NCI-H345 (cell line): Measurements from ENCODE around the gene ATP2B1.

ENCODE experiments used
- DNase-seq: peaks from one replicate; lab custom pipeline; 2025; lab: John Stamatoyannopoulos, UW

ATP2B1 gene

DNA sequence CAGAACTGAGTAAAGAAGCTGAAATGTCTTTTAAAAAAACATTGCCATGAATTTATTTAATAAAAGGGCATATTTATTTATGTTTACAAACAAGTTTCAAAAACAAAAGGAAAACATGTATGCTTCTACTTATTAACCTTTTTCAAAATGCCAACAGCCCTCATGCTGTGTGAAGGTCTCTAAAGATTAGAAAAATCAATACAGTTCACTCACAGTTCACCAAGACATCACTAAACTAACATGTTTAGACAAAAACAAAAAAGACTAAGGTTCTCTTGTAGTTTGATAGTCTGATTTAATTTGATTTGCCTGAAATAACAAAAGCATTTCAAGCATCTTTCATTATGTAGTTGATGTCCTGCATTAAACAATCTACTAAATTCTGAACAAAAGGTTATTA, 118.9 kb downstream of the ATP2B1 start:
- DNase-seq: no peak

DNA sequence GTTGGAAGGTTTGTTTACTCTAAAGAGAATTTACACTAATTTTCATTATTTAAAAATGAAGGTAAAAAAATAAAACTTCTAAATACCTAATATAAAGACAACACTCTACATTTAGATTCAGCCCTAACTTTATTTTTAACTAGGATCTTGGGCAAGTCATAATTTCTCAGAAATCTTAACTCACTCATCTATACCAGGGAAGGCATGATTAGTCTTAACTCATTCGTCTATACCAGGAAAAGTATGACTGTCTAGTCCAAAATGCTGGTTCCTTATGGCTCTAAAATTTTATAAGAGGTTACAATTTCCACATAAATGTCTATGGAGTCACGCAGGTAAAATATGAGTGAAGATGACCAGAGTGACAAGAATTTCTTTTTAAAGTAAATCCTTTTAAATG, 130.1 kb downstream of the ATP2B1 start:
- DNase-seq: no peak

DNA sequence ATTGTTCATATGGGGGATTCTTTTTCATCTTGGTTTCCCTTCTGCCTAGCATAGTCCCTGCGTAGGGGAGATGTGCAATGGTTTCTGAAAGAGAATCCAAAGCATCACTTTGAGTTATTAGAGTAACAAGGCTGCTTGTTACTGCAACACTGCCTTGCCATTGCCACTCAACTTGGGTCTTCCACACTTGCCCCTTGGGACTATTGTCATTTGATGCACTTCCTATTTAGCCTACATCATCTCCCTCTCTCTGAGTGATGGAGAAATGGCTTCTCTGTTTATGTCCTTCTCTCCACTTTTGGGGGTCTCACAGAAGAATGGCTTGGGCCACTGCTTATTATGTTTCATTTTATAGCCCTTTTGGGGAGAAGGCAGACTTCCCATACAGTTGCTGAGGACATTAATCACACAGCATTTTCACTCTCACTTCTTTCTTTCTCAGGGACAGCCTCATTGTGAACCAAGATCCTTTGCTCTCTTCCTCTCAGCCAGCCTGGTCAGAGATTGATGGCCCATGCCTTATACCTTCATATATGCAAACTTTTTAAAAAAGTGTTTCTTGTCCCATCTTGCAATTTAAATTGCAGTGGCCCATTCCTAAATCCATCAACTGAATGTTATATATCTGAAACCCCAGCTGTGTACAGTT, 131.9 kb downstream of the ATP2B1 start:
- DNase-seq: no peak

DNA sequence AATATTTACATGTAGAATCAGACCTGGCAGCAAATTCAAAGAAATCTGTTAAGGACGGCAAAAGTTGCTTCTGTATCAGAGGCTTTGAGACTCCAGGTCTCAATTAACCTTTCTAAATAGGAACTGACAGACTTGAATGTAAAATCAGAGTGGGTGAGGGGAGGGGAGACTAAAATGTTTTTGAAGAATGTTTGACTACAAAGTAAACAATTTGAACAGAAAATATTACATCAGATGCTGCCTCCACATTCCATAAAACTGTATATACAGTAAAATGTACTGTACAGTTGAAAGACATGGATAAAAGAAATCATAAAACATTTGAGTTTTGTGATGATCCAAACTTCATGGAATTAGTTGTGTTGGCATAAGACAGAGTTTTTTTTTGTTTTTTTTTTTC, 133.3 kb downstream of the ATP2B1 start:
- no peak for DNase-seq

DNA sequence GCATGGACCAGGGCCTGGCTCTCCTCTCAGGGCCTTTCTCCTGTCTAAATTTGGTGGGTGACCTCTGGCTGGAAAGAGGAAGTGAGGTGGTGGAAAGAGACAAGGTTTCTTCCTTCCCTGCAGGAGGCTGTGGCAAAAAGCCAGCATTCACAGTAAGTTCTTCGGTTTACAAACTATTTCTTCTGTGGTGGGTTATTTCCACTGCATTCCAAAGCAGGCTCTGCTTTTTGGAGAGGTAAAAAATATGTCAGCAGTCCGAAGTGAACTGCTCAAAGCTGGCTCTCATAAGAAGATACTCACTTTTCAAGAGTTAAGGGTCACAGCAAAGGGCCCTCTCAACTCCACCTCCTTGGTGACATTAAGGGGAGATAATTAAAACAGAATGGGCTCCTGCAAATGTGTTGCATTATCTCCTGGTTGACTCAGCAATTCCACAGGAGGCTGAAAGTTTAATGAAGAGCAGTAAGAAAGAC, 133.9 kb downstream of the ATP2B1 start:
- no peak for DNase-seq

DNA sequence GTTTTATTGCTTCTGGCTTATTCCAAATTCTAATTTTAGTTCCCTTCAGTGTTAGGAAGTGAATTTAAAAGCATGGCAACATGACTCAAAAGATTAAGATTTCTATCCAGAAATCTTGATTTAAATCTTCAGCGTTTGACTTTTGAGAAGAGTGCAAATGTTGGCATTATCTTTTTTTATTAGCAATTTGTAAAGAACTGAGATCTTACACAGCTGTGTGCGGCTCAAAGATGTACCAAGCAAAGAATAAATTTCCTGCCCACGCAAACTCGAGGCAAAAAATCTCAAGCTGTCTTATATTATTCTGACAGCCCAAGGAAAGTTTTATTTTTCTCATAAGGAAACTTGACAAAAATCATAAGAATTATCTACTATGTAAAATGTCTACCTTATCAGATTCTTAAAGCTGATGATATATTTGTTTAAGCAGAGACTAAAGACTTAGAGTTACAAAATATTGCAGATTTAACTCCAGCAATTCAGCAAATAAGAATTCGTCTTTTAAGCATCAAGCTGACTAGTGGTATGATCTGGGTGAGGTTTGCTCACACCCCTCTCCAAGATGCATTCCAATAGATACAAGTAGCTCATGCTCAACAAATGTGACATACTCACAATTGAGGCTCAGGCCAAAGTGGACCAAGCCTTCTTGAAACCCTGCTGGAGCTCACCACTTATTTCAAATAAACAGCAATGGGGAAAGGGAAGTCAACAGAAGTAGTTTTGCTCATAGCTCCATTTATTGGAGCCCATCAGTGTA, 135.4 kb downstream of the ATP2B1 start:
- no peak for DNase-seq

DNA sequence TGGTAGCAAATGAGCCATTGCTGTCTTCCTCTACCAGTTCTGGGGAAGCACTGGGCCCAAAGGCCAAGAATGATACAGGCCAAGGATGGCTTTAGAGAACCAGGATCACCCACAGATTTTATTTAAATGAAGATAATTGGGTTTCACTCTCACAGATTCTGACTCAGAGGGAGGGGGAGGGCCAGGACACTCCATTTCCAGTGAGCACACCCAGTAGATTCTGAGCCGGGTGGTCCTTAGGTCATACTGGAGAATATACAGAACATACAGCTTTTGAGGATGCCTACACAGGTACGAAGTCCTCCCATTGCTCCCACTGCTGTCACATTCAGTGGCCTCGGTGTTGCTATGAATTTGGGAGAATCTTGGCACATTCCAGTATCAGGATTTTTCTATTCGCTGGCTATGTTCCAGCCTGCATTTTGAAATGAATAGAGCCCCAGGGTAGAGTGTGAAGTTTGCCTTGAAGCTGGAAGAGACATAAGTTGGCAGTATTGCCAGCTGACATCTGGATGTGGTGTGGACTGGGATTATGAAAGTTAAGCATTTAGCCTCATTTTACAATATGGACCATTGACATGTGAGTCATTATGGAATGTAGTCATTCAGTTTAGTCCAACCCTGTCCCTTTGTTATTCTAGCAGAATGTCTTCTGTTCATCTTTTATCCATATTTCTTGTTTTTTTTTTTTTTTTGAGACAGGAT, 137.0 kb downstream of the ATP2B1 start:
- DNase-seq: no peak

DNA sequence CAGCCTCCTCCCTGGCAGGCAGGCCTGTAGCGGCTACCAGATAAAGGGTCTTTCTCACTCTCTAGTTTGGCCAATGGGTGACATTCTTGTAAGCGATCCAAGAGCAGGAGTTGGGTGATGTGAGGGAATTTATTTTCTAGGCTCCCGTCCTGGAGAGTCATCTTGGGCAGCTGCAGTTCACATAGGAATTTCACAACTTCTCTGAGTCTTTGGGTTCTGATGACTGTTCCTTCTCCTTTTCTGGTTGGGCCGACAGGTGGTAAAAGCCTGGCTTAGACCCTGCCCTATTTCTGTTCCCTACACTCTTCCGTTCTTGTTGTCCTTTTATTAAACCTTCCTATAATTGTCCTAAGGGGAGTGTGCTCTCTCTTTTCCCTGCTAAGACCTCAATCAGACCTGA, 140.2 kb downstream of the ATP2B1 start:
- no peak for DNase-seq

DNA sequence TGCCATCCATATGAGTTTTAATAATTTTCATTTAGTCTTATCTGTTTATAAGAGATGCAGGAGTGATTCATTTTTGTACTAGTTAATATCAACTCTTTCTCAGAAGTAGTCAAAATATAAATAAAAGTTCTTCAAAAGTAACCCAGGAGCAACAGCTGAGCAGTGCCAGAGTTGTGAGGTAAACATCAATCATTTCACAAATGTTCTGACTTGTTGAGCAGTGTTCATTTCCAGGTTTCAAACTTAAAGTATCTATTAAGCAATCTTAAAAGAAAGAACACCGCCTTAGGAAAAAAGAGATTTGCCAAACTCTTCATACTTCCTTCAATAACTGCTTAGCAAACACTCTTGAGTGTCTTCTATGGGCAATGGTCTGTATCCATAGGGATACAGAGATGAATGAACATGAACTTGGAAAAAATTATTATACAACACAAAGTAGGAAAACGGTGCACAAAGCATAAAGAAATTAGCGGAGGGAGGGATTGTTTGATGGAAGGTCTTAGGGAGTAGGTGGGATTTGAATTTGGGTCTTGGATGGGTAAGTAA, 140.9 kb downstream of the ATP2B1 start:
- no peak for DNase-seq

DNA sequence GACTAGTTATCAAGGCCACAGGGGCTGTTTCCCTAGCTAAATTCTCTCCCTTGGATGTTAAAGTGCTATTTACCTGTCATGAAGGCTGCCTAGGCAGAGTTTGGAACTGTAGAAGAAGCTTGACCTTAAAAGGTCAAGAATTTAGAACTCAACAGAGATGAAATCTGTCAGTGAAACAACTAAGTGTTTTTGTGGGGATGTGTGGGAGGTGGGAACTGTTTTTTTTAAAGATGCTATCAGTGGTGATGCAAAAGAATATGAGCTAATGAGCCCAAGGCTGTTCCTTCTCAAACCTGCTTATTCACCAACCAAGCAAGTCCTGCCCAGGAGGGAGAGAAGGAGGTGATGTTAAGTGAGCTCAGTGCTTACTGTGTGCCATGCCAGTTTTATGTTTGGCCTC, 142.0 kb downstream of the ATP2B1 start:
- no peak for DNase-seq

DNA sequence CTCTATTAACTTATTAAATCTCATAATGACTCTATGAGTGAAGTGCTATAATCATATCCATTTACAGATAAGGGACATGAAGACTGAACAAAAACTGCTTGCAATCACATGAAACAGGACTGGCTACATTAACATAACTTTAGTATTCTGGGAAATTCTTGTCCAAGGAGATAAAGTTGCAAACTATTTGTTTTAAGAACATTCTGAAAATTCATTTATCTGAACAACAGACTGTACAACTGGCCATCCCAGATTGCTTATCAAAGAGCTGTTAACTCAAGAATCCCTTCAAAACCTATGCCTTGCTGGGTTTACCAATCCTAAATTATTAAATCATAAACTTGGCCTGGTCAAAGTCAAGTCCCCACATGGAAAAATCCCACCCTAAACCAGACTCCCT, 143.6 kb downstream of the ATP2B1 start:
- DNase-seq: no peak

DNA sequence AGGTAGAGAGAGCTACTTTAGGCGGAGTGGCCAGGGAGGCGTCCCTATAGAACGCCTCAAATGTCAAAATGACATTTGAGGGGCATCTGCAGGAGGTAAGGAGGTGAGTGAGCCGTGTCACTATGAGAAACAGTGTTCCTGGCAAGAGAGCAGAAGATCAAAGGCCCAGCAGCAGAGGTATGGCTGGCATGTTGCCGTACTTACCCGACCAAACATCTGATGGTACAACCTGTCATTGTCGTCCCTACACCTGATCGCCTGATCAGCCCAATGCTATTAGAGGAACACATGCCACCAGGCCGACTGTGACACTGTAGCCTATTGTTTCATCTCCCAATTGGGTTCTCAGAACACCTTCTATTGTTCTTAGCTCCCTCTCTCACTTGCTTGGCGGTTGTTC, 148.9 kb downstream of the ATP2B1 start:
- DNase-seq: no peak

DNA sequence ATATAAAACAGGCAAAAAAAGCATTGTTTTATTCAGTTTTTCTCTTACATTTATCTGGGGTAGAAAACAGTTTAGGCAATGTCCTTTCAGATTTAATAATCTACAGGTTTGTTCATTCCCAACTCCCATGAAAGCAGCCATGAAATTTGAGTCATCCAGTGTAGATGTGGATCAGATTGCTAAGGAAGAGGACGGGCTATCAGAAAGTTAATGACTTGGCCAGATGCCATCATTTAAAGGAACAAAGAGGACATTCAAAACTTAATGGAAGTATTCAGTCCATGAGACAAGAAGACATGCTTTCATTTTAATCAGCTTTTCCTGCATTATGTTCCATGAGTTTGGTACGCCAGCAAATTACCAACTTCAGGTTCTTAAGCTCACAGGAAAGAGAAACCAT, 151.7 kb downstream of the ATP2B1 start:
- DNase-seq: no peak

DNA sequence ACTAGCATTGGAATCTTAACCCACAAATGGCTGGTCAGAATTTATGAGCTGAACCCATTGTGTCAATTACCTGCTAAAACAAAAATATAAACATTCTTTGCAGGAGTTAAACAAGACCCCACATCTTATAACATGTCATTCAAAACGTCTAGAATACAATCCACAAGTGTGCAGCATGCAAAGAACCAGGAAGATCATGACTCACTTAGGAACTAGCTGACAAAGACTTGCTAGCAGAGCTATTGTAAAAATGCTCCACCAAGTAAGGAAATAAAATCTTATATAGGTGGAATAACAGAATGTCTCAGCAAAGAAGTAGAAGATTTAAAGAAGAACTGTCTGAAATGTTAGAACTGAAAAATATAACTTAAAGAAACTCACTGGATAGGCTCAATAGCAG, 156.3 kb downstream of the ATP2B1 start:
- no peak for DNase-seq

DNA sequence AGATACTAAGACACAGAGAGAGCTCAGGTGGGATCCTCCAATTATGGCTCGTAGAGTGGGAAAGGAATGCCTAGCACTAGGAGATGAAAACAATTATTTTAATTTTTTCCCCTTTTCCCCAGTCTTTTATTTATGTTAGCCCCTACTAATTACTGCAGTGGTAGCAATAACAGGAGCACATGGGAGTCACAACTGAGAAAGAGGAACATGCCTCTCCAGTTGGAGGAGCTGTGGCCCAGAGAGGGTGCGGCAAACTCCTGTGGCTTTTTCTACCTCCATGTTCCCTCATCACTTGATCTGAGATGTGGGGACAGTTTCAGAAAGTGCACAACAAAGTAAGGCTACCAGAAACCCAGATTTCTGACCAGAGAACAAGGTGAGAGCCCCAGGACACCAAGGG, 156.9 kb downstream of the ATP2B1 start:
- DNase-seq: no peak

DNA sequence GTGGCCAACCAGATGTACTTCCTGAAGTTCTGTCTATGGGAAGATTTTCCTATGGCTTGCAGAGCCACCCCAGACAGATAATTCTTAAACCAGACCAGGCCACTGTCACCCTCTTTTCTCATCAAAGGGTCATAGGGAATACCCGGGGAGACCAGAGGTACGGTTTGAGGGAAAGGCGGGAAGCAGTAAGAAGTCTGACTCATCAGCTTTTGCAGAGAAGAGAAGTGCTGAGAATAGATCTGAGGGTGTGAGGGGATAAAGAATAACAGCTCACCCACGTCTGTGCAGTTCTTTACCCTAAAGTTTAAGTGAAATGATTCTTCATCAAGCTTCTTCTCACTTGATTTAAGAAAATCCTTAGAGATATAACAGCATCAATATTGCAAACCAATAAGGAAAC, 161.5 kb downstream of the ATP2B1 start:
- DNase-seq: no peak

DNA sequence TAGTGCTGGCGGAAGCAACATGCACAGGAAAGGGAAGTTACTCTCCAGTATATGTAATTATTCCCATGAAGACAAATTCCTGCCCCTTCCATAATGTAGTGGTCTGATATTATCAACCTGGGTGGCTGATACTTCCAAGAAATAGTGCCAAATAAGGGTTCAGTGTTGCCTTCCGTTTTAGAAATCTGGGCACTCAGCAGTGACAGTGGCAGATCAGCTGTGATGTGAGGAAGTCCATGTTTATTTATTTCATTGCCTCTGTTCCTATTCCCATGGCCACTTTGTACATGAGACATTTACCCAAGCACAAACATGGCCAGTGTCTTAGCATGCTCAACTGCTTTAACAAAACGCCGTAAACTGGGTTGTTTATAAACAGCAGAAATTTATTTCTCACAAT, 162.5 kb downstream of the ATP2B1 start:
- DNase-seq: no peak

DNA sequence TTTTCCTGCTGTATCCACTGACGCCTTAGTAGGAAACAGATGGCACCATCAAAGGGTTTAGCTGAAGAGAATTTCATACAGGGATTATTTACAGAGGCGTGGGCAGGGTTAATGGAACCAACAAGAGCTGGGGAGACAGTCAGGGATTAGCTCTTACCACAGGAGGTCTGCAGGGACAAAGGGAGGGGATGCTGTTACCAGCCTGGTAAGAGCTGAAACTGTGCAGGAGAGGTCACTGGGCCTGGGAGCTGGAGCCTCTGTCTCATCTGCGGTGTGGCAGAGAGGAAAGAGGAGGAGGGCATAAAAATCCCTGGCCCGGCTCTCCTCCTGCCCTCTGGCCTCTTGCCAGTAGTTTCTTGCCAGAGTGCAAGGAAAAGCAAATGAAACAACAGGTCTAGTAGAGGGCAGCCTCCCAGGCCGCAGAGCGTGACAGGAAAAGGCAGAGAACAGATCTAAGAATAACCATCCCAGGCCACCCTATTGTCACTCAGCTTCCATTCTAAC, 163.9 kb downstream of the ATP2B1 start:
- DNase-seq: peak; percentile 65

DNA sequence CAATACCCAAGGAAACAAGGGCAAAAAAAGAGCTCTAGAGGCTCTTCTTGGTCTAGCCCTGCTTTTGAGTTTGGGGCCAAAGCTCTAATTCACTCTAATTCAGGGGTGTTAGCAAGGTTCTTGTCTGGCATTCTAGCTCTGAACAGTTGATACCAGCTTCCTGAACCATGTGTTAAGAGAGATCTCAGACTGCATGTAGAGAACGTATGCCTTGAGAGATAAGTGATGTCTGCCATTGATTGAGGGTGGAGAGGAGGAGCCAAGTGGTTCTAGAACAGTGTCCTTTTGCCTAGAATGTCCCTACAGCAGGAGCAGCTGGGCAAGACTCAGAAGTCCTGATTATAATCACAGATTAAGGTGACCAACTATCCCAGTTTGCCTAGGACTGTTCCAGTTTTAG, 164.6 kb downstream of the ATP2B1 start:
- DNase-seq: no peak

DNA sequence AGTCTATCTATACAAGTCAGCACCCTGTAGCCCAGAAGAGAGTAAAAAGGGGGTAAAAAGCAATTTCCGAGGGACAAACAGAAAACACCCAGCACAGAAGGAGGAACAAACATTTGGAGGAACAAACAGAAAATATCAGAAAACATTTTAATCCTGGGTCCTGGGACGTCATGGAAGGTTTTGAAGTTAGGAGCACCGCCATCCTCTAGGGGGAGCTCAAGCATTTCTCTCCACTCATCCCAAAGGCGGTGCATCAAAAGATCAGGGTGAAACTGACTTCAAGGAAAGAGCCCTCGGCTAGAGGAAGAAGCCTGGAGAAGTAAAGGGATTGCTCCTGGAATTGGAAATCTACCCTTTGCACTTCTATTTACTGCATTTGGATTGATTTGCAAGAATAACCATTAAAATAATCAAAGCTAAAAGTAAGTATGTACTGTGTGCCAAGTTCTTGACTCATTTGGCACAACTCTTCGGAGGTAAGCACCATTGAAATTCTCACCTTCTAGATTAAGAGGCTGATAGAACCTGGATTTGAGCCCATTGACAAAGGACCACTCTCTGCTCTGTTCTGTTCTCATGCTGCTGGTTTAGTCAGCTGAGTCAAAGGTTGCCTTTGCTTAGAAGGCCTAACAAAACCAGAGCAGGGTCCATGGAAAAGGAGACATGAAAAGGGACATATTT, 165.6 kb downstream of the ATP2B1 start:
- peak; percentile 61 for DNase-seq

DNA sequence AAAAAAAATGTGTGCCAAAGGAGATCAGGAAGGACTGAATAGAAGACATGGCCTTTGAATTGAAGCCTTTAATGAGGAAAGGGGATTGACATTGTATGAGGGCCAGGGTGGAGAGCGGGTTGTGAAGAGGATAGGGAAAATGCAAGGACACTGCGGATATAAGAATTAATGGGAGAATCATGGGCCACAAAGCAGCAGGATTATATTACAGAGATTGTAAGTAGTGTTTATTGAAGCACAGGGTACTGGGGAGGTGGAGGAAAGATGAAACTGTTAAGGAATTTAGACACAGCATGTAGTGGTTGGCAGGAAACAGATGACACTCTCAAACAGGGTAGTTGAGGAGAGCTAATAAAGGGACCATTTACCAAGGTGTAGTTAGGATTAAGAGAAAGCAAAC, 166.4 kb downstream of the ATP2B1 start:
- DNase-seq: no peak

DNA sequence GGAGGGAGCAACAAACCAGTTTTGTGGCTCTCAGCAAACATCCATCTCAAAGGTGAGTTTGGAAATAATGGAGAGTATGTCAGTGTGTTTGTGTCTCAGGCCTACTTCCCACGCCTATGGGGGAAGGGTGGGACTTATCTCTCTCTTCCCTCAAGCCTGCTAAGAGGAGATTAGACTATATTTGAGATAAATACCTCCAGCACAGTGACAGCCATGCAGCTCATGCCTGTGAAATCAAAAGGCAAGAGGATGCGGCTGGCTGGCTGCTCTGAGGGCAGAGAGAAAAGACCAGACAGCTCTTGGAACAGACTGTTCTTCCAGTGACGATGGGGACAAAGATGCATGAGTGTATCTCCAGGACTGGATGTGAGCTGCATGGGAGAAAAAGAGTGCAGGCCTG, 168.1 kb downstream of the ATP2B1 start:
- no peak for DNase-seq
